Body of pancreas (tissue), 4 donors: Measurements from ENCODE around the gene MYOZ3. TPM values are rescaled to one million over a fixed set of nuclear protein-coding genes. Genes with fewer than 3 reads are reported as not detected.

Experiments
- ATAC-seq: fragments of 150-250 bp; one replicate; pipeline ENCODE4 v1.9.1; 2016
- DNase-seq, 4 donors: peaks; one replicate each; pipeline ENCODE4 v3.0.0-alpha.2; 2019
- H3K27ac ChIP-seq, 4 donors: fragments of 200-600 bp; sonication (generic); 1 replicate in 3 of 4; 2 replicates in 1 of 4; pipeline versions ENCODE4 v1.5.1 to v1.6.1; 2016 to 2019; ENCODE audit warnings: mild to moderate bottlenecking in 1 of 4, mixed read lengths in 1 of 4, moderate library complexity in 1 of 4
- H3K27me3 ChIP-seq, 2 donors: fragments of 200-600 bp; sonication (generic); one replicate each; pipeline ENCODE4 v1.6.0; 2016; ENCODE audit warnings: mild to moderate bottlenecking in 1 of 2
- H3K36me3 ChIP-seq, 2 donors: fragments of 200-600 bp; sonication (generic); replicated peaks in 1 of 2; 2 replicates each; pipeline ENCODE4 v1.5.1; 2016; ENCODE audit warnings: low read depth in 2 of 2; ENCODE audit not compliant: insufficient read depth in 1 of 2
- H3K4me1 ChIP-seq: fragments of 200-600 bp; sonication (generic); one replicate; pipeline ENCODE4 v1.6.0; 2016
- H3K4me3 ChIP-seq, 2 donors: fragments of 200-600 bp; sonication (generic); 1 replicate in 1 of 2; 2 replicates in 1 of 2; pipeline ENCODE4 v1.5.1; 2016 to 2019
- H3K9me3 ChIP-seq, 3 donors: fragments of 200-600 bp; sonication (generic); 1 replicate in 2 of 3; 2 replicates in 1 of 3; pipeline ENCODE4 v1.5.1; 2016
- POLR2A ChIP-seq, 3 donors: fragments of 450-650 bp; IDR thresholded peaks; one replicate each; pipeline ENCODE4 v1.6.1; 2016; ENCODE audit warnings: antibody characterized with exemption in 3 of 3, mild to moderate bottlenecking in 2 of 3
- WGBS, 2 donors: methylation state at CpG; one replicate each; pipeline ENCODE4 v1.1.5; 2017; 5-methylcytosine and 5-hydroxymethylcytosine counted together
- intact Hi-C: fragments of 100-400 bp; cut with DNase I; formaldehyde crosslinking; loops from one replicate; pipeline ENCODE4 v1.15.1; 2023
- total RNA-seq, 2 donors: library from RNA; depleted of rRNA; stranded (reverse); fragments of >200 nt; gene quantifications; one replicate each; pipeline ENCODE4 v1.1.0, GENCODE V29; 2016
- TF ChIP-seq, protein P1 (sequence below), 7 experiments: fragments of 450-650 bp in 4 of 7; fragments of 200-600 bp in 3 of 7; sonication (generic) in 3 of 7; IDR thresholded peaks; one replicate each; pipeline ENCODE4 v1.5.1; 2016 to 2019; ENCODE audit warnings: antibody characterized with exemption in 7 of 7

Gene MYOZ3
- total RNA-seq, 2 donors from 2014 or later, result 0.26 TPM; not detected in 1

DNA sequence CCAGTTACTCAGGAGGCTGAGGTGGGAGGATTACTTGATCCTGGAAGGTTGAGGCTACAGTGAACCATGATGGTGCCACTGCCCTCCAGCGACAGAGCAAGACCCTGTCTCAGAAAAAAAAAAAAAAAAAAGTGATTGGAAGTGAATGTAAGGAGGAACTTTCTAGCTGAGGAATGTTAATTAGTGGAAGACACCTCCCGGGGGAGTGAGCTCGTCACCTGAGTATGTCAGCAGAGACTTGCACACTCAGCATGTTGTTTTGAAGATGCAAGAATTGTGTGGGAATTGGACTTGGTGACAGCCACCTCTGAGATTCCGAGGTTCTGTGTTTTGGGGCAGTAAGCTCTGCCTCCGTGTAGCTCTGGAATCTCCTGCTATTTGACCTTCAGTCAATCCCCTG lies 17.0 kb upstream of the MYOZ3 start:
- TF ChIP-seq, protein P1, sequence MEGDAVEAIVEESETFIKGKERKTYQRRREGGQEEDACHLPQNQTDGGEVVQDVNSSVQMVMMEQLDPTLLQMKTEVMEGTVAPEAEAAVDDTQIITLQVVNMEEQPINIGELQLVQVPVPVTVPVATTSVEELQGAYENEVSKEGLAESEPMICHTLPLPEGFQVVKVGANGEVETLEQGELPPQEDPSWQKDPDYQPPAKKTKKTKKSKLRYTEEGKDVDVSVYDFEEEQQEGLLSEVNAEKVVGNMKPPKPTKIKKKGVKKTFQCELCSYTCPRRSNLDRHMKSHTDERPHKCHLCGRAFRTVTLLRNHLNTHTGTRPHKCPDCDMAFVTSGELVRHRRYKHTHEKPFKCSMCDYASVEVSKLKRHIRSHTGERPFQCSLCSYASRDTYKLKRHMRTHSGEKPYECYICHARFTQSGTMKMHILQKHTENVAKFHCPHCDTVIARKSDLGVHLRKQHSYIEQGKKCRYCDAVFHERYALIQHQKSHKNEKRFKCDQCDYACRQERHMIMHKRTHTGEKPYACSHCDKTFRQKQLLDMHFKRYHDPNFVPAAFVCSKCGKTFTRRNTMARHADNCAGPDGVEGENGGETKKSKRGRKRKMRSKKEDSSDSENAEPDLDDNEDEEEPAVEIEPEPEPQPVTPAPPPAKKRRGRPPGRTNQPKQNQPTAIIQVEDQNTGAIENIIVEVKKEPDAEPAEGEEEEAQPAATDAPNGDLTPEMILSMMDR (IDR thresholded peaks at IDR 0.05), result no peak
- no peak for TF ChIP-seq POLR2A (IDR thresholded peaks at IDR 0.05)
- ATAC-seq, result no peak
- Histone ChIP-seq H3K9me3 (no peaks in the 10 kb centered on the region), H3K4me1 (peaks cover 75% of the 10 kb centered on the region), H3K36me3 (peaks cover 0 to 5% of the 10 kb centered on the region in 2 donors), H3K27me3 (no peaks in the 10 kb centered on the region), H3K27ac (peak overlapping the region in 3 of 4 donors; percentile 86 to 88 (median 86)), H3K4me3 (no peak overlapping the region)
- 48 to 62% methylated on average over 5 of the region's 5 CpGs for WGBS, 2 donors
- intact Hi-C loops, result no loop called here
- no peak for DNase-seq

DNA sequence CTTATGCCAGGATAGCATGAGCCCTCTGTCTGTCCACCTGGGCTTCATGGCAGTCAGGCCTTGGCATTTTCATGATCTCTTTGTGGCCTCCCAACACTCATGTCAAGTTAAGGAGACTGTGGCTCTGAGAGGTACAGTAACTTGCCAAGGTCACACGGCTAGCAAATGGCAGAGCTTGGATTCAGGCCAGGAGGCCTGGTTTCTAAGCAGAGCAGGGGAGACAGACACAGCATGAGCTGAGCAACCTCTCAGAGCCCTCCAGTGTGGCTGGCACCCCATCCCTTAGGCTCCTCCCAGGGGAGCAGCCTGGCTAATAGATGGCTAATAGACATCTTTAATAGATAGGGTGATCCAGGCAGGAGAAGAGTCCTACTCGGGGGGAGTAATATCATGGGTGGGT lies 16.5 kb upstream of the MYOZ3 start:
- peak overlapping the region; percentile 0 to 88 (median 86) for H3K27ac ChIP-seq

DNA sequence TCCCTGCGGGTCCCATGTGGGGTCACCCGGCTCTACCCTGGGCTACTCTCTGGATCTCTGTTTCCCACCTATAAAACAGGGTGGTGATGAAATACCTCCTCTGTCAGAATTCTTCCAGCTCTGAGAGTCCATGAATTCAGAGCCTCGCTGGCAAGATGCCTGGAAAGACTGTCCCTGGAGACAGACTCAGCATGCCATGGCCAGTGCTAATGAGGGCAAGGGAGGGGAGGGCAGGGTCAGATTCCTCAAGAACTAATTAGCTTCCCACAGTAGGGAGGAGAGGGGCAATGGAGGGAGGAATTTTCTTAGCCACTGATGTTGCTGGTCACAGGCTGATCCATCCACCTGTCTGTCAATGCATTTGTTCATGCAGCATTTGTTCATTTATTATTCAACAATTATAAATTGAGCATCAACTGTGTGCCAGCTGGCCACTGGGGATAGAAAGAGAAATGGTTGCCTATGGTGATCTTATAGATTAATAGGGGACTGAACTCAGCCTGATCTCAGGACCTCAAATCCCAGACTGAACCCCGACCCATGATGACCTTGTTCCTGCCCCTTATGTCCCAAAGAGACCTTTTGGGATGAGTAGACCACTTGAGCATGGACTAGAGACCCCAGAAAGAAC lies 15.9 kb upstream of the MYOZ3 start:
- peak overlapping the region; percentile 12 to 88 (median 86) for H3K27ac ChIP-seq
- peaks cover 0 to 5% of the 10 kb centered on the region in 2 donors for H3K36me3 ChIP-seq
- 56 to 58% methylated on average over 4 of the region's 4 CpGs for WGBS, 2 donors
- intact Hi-C loops, result loop anchor here (5.0 kb wide), 1 partner anchor 68 kb away; no protein-coding TSS in a partner anchor
- no peak overlapping the region for H3K4me3 ChIP-seq
- H3K9me3 ChIP-seq, result no peaks in the 10 kb centered on the region
- TF ChIP-seq, protein P1 (IDR thresholded peaks at IDR 0.05), result no peak
- TF ChIP-seq POLR2A (IDR thresholded peaks at IDR 0.05), result no peak
- peaks cover 67% of the 10 kb centered on the region for H3K4me1 ChIP-seq
- peak; percentile 42 to 61 (median 58) for DNase-seq
- ATAC-seq, result no peak
- H3K27me3 ChIP-seq, result no peaks in the 10 kb centered on the region

More for the DNA sequence above, 16.5 kb upstream of the MYOZ3 start:
- WGBS, 2 donors, result 20 to 46% methylated on average over 1 to 2 of the region's 2 CpGs
- no peaks in the 10 kb centered on the region for H3K9me3 ChIP-seq
- no peak for TF ChIP-seq POLR2A (IDR thresholded peaks at IDR 0.05)
- TF ChIP-seq, protein P1 (IDR thresholded peaks at IDR 0.05), result no peak
- DNase-seq (peak; percentile 66 to 83 (median 78)), ATAC-seq (no peak)
- intact Hi-C loops, result no loop called here
- H3K4me1 ChIP-seq, result peaks cover 70% of the 10 kb centered on the region
- H3K4me3 ChIP-seq, result no peak overlapping the region
- peaks cover 0 to 5% of the 10 kb centered on the region in 2 donors for H3K36me3 ChIP-seq
- H3K27me3 ChIP-seq, result no peaks in the 10 kb centered on the region

DNA sequence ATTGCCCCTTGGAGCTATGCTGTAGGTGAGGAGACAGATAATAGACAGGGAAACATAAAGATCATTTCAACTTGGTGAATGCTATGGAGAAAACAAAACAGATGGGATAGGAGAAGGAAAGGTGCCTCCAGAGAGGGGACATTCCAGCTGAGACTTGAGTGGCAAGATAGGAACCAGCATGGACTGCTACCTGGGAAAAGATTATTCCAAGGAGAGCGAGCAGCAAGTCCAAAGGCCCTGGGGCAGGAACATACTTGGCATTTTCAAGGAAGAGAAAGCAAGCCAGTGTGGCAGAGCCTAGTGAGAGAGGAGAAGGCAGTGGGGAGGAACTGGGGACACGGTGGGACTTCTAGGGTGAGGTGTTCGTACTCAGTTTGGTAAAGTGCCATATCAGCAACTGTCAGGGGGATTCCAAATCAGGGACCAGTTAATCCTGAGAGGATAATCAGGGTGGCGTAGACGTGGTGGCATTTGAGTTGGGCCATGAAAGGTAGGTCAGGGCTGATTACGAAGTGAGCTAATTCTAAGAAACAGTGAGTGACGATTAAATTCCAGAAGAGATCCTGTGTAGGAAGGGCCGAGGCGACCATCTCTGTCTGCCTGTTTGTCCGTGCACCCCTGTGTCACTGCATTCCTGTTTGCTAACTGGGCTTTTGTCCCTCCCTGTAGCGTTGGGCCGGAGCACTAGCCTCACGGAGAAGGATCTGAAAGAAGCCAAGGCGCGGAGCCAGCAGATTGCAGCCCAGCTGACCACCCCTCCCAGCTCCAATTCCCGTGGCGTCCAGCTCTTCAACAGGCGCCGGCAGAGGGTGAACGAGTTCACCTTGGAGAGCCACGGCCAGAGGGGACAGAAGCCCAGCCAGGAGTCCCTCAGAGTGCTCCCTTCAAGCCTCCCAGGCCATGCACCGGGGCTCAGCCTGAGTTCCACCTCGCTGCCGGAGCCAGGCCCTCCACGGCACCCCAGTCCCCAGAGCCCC lies 13.5 kb upstream of the MYOZ3 start:
- peaks cover 0 to 5% of the 10 kb centered on the region in 2 donors for H3K36me3 ChIP-seq
- no peaks in the 10 kb centered on the region for H3K27me3 ChIP-seq
- peaks cover 47% of the 10 kb centered on the region for H3K4me1 ChIP-seq
- no peak overlapping the region for H3K4me3 ChIP-seq
- 77% methylated on average over 16 to 25 of the region's 25 CpGs for WGBS, 2 donors
- intact Hi-C loops, result loop anchor here (5.0 kb wide), 1 partner anchor 70 kb away; no protein-coding TSS in a partner anchor
- TF ChIP-seq, protein P1 (IDR thresholded peaks at IDR 0.05), result no peak
- TF ChIP-seq POLR2A (IDR thresholded peaks at IDR 0.05), result no peak
- DNase-seq, result peak in 3 of 4 donors; percentile 47 to 61 (median 51)
- peak overlapping the region in 3 of 4 donors; percentile 9 to 45 (median 21) for H3K27ac ChIP-seq
- ATAC-seq, result no peak
- no peaks in the 10 kb centered on the region for H3K9me3 ChIP-seq
